Skin epidermis (tissue), 12 donors: ENCODE data around the gene CELSR2.
"Not testable (repeated sequence)": the region's sequence is repeated elsewhere in the genome, so short reads cannot be mapped to it uniquely, and the experiment has no call there.

Experiments used
- H3K27ac ChIP-seq, 21 experiments: fragments of 200-600 bp; sonication (generic) in 11 of 21; one replicate each; pipeline ENCODE4 v1.5.0; 2020; ENCODE audit warnings: mild to moderate bottlenecking in 3 of 21, inconsistent platforms in 2 of 21, moderate library complexity in 2 of 21
- H3K4me3 ChIP-seq, 7 experiments: fragments of 200-600 bp; sonication (generic) in 2 of 7; one replicate each; pipeline ENCODE4 v1.5.0; 2020; ENCODE audit warnings: inconsistent platforms in 2 of 7, mild to moderate bottlenecking in 2 of 7, moderate library complexity in 1 of 7

The CELSR2 gene

DNA sequence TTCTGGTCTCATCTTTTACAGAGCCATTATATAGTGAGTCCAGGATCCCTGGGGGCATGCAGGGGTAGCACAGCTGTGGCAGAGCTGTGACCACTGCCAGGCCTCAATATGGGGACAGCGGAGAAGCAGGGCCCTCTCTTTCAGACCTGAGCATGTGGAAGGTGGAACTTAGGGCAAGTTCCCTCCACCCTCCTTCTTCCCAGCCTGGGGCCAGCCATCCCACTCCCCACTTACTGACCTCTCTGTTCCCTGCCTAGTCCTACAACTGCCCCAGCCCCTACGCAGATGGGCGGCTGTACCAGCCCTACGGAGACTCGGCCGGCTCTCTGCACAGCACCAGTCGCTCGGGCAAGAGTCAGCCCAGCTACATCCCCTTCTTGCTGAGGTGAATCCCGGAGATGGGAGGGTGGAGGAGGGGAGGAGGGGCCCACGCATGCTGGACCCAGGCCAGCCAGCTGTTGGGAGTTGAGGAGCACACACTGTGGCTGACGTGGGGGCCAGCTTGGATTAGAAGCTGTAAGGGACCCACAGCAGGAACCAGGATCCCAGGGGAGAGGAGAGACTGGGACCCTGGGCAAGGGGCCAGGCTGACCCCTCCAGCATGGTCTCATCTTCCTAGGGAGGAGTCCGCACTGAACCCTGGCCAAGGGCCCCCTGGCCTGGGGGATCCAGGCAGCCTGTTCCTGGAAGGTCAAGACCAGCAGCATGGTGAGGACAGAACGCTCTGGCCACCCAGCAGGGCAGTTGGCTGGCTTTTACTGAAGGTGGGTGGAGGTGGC lies 22.9 kb downstream of the CELSR2 start:
- H3K27ac ChIP-seq, result peak overlapping the region in 4 of 21 experiments; percentile 6 to 82 (median 56)
- no peak overlapping the region for H3K4me3 ChIP-seq

DNA sequence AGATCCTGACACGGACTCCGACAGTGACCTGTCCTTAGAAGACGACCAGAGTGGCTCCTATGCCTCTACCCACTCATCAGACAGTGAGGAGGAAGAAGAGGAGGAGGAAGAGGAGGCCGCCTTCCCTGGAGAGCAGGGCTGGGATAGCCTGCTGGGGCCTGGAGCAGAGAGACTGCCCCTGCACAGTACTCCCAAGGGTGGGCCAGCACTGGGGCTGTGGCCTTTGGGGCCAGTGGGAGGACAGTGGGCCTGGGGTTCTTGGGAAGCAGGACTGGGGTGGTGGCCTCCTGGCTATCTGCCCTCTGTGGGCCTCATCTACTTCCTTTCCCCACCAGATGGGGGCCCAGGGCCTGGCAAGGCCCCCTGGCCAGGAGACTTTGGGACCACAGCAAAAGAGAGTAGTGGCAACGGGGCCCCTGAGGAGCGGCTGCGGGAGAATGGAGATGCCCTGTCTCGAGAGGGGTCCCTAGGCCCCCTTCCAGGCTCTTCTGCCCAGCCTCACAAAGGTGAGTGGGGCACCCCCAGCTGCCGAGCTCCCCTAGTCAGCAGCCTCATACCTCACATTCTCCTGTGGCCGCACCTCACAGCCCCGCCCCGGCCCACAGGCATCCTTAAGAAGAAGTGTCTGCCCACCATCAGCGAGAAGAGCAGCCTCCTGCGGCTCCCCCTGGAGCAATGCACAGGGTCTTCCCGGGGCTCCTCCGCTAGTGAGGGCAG lies 23.6 kb downstream of the CELSR2 start:
- no peak overlapping the region for H3K4me3 ChIP-seq
- H3K27ac ChIP-seq, result peak overlapping the region in 11 of 21 experiments; percentile 6 to 82 (median 67)

DNA sequence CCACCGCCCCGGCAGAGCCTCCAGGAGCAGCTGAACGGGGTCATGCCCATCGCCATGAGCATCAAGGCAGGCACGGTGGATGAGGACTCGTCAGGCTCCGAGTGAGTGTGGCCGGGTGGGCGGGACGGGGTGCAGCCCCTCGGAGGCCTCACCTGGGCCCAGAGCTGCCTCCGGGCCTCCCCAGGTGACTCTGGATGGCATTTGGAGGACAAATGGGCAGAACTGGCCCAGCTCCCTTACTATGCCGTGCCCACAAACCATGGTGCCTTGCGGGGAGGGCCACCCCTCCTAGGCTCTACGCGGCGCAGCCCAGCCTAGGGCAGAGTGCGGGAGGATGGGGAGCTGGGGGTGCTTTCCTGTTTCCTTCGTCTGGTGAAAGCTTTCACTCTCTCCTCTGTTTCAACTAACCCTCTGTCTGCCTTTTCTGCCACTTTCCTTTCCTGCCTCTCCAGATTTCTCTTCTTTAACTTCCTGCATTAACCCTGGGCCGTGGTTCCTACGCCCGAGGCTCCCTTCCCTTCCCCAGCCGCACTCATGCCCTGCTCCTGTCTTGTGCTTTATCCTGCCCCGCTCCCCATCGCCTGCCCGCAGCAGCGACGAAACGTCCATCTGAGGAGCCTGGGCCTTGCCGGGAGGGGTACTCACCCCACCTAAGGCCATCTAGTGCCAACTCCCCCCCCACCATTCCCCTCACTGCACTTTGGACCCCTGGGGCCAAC lies 24.4 kb downstream of the CELSR2 start:
- H3K27ac ChIP-seq, result peak overlapping the region in 14 of 21 experiments; percentile 2 to 82 (median 59)

DNA sequence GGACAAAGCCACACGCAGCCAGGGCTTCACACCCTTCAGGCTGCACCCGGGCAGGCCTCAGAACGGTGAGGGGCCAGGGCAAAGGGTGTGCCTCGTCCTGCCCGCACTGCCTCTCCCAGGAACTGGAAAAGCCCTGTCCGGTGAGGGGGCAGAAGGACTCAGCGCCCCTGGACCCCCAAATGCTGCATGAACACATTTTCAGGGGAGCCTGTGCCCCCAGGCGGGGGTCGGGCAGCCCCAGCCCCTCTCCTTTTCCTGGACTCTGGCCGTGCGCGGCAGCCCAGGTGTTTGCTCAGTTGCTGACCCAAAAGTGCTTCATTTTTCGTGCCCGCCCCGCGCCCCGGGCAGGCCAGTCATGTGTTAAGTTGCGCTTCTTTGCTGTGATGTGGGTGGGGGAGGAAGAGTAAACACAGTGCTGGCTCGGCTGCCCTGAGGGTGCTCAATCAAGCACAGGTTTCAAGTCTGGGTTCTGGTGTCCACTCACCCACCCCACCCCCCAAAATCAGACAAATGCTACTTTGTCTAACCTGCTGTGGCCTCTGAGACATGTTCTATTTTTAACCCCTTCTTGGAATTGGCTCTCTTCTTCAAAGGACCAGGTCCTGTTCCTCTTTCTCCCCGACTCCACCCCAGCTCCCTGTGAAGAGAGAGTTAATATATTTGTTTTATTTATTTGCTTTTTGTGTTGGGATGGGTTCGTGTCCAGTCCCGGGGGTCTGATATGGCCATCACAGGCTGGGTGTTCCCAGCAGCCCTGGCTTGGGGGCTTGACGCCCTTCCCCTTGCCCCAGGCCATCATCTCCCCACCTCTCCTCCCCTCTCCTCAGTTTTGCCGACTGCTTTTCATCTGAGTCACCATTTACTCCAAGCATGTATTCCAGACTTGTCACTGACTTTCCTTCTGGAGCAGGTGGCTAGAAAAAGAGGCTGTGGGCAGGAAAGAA lies 25.5 kb downstream of the CELSR2 start:
- Histone ChIP-seq H3K4me3 (no peak overlapping the region), H3K27ac (peak overlapping the region in 18 of 21 experiments; percentile 2 to 82 (median 54))

More for the DNA sequence above, 24.4 kb downstream of the CELSR2 start:
- H3K4me3 ChIP-seq, result no peak overlapping the region

DNA sequence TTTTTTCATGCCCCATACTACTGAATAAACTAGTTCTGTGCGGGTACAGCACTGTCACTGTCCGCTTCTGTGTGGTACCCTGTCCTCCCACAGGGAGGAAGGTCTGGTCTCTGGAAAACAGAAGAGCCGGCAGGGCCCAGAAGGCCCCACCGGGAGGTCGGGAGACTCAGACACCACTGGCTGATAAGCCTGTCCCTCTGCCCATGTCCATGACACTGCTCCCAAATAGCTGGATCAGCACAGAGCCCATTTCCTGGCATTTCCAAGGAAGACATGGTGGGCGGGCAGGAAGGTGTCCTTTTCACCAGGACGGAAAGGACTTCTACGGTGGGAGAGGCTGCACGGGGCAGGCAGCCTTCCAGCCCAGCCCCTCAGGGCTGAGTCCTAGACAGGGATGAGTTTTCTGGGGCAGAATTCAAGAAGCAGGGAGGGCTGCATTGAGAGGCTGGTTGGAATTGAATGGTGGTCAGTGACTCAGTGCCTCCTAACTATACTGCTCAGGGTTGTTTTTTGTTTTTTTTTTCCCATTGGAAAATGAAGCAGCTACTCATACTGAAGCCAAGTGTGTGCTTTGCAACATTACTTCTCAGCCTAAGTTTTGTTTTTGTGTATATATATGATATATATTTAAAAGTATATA lies 26.5 kb downstream of the CELSR2 start:
- peak overlapping the region in 6 of 21 experiments; percentile 9 to 76 (median 58) for H3K27ac ChIP-seq
- no peak overlapping the region for H3K4me3 ChIP-seq

DNA sequence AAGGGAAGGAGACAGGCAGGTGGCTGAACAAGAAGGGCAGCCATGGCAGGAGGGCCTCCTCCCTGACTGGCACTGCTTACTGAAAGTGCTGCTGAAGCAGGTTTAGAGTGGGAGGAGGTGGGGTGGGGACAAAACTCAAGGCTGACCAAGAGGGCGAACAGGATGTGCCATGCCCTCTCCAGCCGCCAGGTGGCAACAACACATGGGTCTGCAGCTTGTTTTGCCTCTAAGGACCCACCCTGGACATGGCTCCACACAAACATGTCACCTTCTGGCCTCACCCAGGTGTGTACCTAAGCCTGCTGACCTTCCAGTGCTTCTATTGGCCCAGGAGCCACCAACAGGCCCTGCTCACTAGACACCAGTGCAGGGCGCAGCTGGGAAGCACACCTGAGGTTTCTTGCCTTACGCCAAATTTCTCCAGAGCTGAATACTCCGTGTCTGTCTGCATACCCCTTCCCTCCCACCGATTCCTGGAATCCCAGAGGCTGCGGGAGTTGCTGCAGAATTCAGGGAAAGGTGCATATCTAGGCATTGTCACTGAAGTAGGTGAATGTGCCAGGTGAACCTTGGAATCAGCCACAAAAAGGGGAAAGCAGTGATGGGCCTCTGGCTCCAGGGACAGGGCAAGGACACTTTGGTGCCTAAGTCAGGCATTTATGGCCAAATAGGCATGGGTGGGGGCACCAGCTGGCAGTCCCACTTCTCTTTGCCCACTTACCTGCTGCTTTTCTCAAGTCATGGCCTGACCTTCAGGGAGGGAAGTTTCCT lies 28.3 kb downstream of the CELSR2 start:
- Histone ChIP-seq H3K4me3 (no peak overlapping the region), H3K27ac (peak overlapping the region in 11 of 21 experiments; percentile 2 to 67 (median 42))

DNA sequence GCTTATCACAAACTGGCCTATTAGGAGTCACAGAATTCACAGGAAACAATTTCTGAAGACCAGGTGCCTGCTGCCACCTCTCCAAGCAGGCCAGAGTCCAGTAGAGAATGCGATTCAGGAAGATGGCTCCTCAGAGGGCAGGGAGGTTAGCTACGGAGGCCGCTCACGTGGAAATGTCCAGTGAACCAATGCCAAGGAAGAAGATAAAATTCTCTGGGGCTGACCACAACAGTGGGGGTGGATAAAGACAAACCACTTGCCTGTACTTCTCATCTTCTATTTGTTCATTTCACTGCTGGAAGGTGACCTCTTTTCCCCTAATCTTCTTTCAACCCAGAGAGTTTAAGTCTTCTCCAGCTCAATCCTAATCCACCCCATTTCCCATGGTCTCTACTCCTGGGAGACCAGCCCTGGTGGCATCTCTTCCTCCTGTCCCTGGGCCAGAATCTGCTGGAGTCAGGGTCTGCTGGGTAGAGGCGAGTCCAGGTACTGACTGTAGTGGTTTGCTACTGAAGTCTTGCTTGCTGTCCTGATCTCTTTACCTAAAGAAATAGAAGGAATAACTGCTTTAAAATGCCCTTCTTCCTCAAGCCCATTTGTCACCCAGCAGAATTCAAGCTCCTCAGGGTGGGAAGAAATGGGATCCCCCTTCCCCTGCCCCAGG lies 30.4 kb downstream of the CELSR2 start:
- no peak overlapping the region for H3K4me3 ChIP-seq
- H3K27ac ChIP-seq, result no peak overlapping the region

DNA sequence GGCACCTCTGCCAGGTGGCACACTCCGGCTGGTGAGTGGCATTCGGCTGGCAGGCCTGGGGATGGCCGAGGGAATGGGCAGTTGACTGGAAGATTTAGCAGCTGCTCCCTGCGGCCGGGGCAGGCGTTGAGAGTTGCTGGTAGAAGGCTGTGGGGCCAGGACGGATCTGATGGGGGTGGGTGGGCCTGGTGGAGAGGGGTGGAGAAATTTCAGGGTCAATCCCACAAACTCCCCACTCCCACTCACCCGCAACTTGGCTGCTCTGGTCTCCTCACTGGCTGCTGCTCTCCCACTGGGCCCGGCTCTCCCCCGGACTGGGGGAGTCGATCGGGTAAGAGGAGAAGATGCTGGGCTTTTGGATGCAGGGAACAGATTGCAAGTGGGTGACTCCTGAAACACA lies 31.5 kb downstream of the CELSR2 start:
- no peak overlapping the region for H3K4me3 ChIP-seq
- H3K27ac ChIP-seq, result no peak overlapping the region

DNA sequence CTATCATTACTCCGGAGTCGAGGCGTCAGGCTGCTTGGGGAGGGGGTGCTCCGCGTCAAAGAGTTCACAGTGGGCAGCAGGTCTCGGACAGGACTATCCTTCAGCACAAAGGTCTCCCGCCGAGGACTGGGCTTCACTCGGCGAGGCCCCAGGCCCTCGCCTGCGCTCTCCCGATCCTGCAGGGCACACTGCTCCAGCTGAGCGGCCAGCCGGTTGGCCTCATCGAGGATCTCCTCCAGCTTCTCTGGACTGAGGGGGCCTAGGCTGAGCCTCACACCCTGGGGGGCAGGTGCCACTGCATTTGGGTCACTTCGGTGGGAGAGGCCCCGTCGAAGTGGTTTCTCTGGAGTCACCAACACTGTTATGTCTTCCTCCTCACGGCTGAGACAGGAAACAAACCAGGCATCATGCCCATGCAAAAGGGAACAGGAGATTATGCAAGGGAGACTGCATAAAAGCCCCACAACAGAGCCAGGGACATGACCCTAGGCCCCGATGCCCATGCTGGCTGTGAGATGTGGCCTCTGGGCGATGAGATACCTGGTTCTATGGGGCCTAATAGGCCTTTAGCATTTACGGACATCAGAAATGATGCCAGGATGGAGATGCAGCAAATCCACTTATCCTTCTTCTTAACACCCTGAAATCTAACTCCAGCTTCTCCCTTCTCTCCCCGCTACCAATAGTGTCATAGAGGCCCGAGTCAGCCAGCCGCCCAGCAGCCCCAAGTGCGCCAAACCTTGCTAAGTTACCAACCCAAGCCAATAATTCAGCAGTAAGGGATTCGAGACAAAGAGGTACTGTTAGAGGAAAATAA lies 32.5 kb downstream of the CELSR2 start:
- Histone ChIP-seq H3K4me3 (peak overlapping the region; percentile 51 to 80 (median 65)), H3K27ac (peak overlapping the region in 5 of 21 experiments; percentile 13 to 92 (median 79))

DNA sequence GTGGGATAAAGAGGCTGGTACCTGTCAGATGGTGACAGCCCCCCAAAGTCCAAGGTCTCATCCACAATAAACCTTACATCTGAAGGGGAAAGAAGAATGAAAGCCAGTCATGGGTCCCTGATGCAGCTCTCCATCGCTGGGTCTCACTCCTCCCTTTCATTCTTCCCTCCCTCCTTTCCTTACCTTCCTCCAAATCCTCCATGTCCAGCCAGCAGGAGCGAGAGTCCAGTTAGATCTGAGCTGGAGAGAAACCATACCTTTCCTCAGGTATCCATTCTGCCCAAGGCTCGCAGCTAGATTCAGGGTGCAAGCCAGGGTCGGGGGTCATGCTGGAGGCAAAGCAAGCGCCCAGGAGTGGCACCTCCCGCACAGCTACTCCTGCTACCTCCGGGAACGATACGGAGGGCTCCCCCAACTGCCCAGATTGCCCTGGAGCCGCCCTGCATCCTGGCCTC lies 33.2 kb downstream of the CELSR2 start:
- H3K27ac ChIP-seq, result peak overlapping the region in 17 of 21 experiments; percentile 57 to 93 (median 83)
- peak overlapping the region; percentile 51 to 80 (median 65) for H3K4me3 ChIP-seq

DNA sequence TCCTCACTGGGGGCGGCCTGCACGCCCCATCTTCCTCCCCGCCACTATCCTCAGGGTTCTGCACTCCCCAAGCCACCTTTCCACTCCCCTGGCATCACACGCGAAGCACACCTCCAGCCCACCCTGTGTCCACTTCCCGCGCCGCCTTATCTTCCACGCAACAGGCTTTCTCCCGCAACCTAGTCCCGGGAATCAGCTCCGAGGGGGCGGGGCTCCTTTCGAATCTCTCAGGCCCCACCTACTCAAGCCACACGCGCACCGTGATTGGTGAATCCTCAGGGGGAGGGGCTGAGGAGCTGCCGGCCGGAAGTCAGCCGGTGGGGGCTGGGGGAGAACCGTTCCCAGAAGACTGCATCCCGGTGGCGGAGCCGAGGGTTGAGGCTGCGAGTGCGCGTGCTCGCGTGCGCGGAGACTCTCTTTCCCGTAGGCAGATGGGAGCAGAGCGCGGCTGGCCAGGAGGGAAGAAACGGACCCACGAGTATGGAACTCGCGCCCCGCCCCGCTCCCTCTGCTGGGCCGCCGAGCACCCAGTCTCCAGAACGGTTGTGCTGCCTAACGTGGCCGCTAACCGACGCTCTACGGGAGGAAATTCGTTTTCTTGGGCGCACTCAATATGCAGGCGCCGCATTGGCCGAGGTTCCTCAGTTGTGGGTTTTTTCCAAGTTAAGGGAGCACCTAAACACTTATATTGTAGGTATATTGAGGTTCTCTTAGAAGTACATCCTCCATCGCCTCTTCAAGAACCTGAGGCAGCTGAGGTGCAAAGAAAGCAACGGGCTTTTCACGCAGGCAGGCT lies 33.8 kb downstream of the CELSR2 start, which contains the start of gene PSRC1:
PSRC1 (minus strand) TSS at position 194 of the 796 bp plus-strand sequence.
- Histone ChIP-seq H3K4me3 (peak within 1 kb of the TSS; percentile 51 to 80 (median 65)), H3K27ac (peak within 1 kb of the TSS in 20 of 21 experiments; percentile 70 to 93 (median 81))

DNA sequence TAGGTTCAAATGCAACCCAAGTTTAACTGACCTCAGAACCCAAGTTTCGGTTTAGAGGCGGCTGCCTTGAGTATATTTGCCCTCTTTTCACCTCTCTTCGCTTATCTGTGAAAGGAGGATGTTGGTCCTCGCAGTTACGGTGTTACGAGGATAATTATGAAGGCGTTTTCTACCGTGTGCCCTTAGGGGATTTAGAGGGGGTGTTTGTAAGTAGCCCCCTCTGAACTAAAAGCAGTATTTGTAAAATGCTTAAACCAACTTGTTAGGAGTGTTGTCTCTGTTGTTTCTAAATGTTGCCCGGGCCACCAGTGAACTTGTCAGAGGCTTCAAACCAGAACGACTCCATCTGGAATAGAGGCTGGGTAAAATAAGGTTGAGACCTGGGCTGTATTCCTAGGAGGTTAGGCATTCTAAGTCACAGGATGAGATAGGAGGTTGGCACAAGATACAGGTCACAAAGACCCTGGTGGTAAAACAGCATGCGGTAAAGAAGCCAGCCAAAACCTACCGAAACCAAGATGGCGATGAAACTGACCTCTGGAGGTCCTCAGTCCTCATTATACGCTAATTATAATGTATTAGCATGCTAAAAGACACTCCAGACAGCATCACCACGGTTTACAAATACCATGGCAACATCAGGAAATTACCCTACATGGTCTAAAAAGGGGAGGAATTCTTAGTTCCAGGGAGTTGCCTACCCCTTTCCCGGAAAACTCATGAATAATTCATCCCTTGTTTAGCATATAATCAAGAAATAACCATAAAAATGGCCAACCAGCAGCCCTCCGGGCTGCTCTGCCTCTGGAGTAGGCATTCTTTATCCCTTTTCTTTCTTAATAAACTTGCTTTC lies 34.6 kb downstream of the CELSR2 start:
- Histone ChIP-seq H3K27ac (peak overlapping the region in 19 of 21 experiments; percentile 70 to 93 (median 81)), H3K4me3 (peak overlapping the region; percentile 51 to 80 (median 65))

DNA sequence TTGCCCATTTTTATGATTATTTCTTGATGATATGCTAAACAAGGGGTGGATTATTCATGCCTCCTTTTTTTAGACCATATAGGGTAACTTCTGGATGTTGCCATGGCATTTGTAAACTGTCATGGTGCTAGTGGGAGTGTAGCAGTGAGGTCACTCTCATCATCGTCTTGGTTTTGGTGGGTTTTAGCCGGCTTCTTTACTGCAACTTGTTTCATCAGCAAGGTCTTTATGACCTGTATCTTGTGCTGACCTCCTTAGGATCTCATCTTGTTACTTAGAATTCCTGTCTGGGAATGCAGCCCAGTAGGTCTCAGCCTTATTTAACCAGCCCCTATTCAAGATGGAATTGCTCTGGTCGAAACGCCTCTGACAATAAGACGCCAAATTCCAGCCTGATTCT lies 37.4 kb downstream of the CELSR2 start:
- H3K27ac ChIP-seq, H3K4me3 ChIP-seq: not testable (repeated sequence)

DNA sequence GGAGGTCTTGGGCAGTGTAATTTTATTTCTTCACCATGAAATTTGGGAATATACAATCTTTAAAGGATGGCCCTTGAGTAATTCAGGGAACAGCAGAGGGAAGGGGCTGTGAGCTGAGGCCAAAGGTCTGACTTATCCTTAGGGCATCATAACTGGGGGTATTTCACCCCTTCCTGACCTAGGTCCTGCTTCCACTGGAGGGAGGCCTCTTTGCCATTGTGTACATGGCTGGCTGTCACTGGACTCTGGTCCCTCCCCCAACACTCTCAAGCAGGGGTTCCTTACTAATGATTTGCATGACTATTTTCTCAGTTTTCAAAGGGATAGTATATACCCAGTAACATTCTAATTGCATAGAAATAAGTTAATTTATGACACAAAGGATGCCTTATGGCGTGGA lies 40.8 kb downstream of the CELSR2 start:
- Histone ChIP-seq H3K27ac (no peak overlapping the region), H3K4me3 (no peak overlapping the region)

DNA sequence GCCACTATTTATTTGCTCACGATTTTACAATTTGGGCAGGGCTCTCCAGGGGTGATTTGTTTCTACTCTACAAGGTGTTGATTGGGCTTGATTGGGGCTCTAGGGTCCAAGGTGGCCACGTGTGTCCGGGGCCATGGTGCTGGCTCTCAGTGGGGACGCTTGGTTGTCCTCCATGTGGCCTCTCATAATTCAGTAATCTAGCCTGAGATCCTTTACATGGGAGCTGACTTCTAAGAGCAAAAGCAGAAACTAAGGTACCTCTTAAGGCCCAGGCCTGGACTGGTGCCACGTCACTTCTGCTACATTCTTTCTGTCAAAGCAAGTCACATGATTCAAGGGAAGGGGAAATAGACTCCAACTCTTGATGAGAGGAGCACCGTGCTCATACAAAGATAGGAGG lies 41.7 kb downstream of the CELSR2 start:
- no peak overlapping the region for H3K27ac ChIP-seq
- H3K4me3 ChIP-seq, result no peak overlapping the region
